Loucy (cell line): Measurements from ENCODE around the gene GLB1L.

Source experiments
- CTCF ChIP-seq: fragments of 200-600 bp; sonication (generic); conservative IDR thresholded peaks from 2 replicates; pipeline ENCODE4 v1.5.1; 2014; ENCODE audit warnings: mild to moderate bottlenecking, antibody characterized with exemption, low read length
- EZH2phosphoT487 ChIP-seq: fragments of 200-600 bp; IDR thresholded peaks from 2 replicates; pipeline ENCODE4 v1.6.1; 2018; ENCODE audit warnings: antibody characterized with exemption, mild to moderate bottlenecking, moderate library complexity, borderline replicate concordance

- TF ChIP-seq CTCF: no peak
- no peak for TF ChIP-seq EZH2phosphoT487
Measured at GRCh38 chr2:219205165-219205538, 40.1 kb downstream of the GLB1L start.
